Measurements from ENCODE around the gene FSD2.
"Not testable (repeated sequence)": the region's sequence is repeated elsewhere in the genome, so short reads cannot be mapped to it uniquely, and the experiment has no call there.

- TF ChIP-seq CTCF (IDR thresholded peaks at IDR 0.05; ENCODE audit: insufficient read depth, low read depth, low read length); EZH2 (IDR thresholded peaks at IDR 0.05; ENCODE audit: insufficient read depth, low read length): not testable (repeated sequence)
Measured at GRCh38 chr15:82766201-82766600, 39.7 kb downstream of the FSD2 start.
